ENCODE results near the gene ZNF441.

The ZNF441 gene

DNA sequence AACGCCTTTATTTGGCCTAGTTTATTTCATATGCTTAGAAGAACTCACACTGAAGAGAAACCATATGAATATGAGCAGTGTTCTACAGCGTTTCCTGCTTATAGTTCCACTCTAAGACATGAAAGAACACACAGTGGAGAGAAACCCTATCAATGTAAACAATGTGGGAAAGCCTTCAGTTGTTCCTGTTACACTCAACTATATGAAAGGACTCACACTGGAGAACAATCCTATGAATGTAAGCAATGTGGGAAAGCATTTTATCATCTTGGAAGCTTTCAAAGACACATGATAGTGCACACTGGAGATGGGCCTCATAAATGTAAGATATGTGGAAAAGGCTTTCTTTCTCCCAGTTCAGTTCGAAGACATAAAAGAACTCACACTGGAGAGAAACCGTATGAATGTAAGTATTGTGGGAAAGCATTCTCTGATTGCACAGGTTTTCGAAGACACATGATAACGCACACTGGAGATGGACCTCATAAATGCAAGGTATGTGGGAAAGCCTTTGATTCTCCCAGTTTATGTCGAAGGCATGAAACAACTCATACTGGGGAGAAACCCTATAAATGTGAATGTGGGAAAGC lies 13.7 kb downstream of the ZNF441 start:
- no peaks in the 10 kb centered on the region for H3K79me2 ChIP-seq (ENCODE audit: low read length)
- H3K4me3 ChIP-seq (ENCODE audit: low read length), result no peak overlapping the region
- no peak overlapping the region for H3K4me2 ChIP-seq (ENCODE audit: low read length)
- no peaks in the 10 kb centered on the region for H4K20me1 ChIP-seq (ENCODE audit: insufficient read depth, low read length)
- H3K9me3 ChIP-seq (ENCODE audit: insufficient read depth, low read length), result peaks cover 76% of the 10 kb centered on the region
- no peak overlapping the region for H2AFZ ChIP-seq (ENCODE audit: low read depth, low read length)
- H3K27ac ChIP-seq (ENCODE audit: low read length), result no peak overlapping the region
- H3K9ac ChIP-seq (ENCODE audit: low read length), result no peak overlapping the region
- TF ChIP-seq EZH2phosphoT487 (IDR thresholded peaks at IDR 0.05; ENCODE audit: low read depth), result no peak
- TF ChIP-seq, protein P1, sequence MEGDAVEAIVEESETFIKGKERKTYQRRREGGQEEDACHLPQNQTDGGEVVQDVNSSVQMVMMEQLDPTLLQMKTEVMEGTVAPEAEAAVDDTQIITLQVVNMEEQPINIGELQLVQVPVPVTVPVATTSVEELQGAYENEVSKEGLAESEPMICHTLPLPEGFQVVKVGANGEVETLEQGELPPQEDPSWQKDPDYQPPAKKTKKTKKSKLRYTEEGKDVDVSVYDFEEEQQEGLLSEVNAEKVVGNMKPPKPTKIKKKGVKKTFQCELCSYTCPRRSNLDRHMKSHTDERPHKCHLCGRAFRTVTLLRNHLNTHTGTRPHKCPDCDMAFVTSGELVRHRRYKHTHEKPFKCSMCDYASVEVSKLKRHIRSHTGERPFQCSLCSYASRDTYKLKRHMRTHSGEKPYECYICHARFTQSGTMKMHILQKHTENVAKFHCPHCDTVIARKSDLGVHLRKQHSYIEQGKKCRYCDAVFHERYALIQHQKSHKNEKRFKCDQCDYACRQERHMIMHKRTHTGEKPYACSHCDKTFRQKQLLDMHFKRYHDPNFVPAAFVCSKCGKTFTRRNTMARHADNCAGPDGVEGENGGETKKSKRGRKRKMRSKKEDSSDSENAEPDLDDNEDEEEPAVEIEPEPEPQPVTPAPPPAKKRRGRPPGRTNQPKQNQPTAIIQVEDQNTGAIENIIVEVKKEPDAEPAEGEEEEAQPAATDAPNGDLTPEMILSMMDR (IDR thresholded peaks at IDR 0.05; ENCODE audit: low read depth, low read length), result no peak
- H3K27me3 ChIP-seq (ENCODE audit: low read depth, low read length), result no peaks in the 10 kb centered on the region
- H3K4me1 ChIP-seq (ENCODE audit: low read length), result peaks cover 12% of the 10 kb centered on the region
- peaks cover 89% of the 10 kb centered on the region for H3K36me3 ChIP-seq (replicated peaks; ENCODE audit: low read depth, low read length)

DNA sequence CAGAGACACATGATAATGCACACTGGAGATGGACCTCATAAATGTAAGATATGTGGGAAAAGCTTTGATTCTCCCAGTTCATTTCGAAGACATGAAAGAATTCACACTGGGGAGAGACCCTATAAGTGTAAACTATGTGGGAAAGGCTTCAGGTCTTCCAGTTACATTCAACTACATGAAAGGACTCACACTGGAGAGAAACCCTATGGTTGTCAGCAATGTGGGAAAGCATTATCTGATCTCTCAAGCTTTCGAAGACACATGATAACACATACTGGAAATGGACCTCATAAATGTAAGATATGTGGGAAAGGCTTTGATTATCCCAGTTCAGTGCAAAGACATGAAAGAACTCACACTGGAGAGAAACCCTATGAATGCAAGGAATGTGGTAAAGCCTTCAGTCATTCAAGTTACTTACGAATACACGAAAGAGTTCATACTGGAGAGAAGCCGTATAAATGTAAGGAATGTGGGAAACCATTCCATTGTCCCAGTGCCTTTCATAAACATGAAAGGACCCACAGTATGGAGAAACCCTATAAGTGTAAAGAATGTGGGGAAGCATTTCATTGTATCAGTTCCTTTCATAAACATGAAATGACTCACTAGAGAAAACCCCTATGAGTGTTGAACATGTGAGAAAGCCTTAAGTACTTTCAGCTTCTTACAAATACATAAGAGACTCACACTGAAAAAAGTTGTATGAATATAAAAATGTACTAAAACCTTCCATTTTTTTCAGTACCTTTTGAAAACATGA lies 14.7 kb downstream of the ZNF441 start:
- Histone ChIP-seq H3K36me3 (replicated peaks; ENCODE audit: low read depth, low read length) (peaks cover 87% of the 10 kb centered on the region), H4K20me1 (ENCODE audit: insufficient read depth, low read length) (no peaks in the 10 kb centered on the region), H3K79me2 (ENCODE audit: low read length) (no peaks in the 10 kb centered on the region), H3K4me3 (ENCODE audit: low read length) (no peak overlapping the region), H2AFZ (ENCODE audit: low read depth, low read length) (no peak overlapping the region), H3K4me1 (ENCODE audit: low read length) (peaks cover 12% of the 10 kb centered on the region), H3K9ac (ENCODE audit: low read length) (no peak overlapping the region), H3K4me2 (ENCODE audit: low read length) (no peak overlapping the region), H3K27me3 (ENCODE audit: low read depth, low read length) (no peaks in the 10 kb centered on the region), H3K9me3 (ENCODE audit: insufficient read depth, low read length) (peaks cover 66% of the 10 kb centered on the region), H3K27ac (ENCODE audit: low read length) (peak overlapping the region; percentile 78)
- TF ChIP-seq EZH2phosphoT487 (IDR thresholded peaks at IDR 0.05; ENCODE audit: low read depth), result no peak
- TF ChIP-seq, protein P1 (IDR thresholded peaks at IDR 0.05; ENCODE audit: low read depth, low read length), result no peak

DNA sequence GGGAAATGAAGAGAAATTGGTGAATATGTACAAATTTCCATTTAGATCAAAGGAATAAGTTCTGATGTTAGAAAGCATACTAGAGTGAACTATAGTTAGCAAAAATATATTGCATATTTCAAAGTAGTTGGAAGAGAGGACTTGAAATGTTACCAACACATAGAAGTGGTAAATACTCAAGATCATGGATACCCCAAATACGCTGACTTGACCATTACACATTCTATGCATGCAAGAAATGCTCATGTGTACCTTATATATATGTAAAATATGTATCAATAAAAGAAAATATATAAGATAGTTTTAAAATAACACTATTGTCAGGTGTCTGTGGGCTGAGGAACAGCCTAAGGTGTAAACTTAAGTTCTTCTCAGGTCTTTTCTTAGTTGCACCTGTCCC lies 17.0 kb downstream of the ZNF441 start:
- H3K27ac ChIP-seq (ENCODE audit: low read length), result no peak overlapping the region
- H3K9me3 ChIP-seq (ENCODE audit: insufficient read depth, low read length), result peaks cover 72% of the 10 kb centered on the region
- no peak overlapping the region for H3K4me3 ChIP-seq (ENCODE audit: low read length)
- no peaks in the 10 kb centered on the region for H4K20me1 ChIP-seq (ENCODE audit: insufficient read depth, low read length)
- peaks cover 80% of the 10 kb centered on the region for H3K36me3 ChIP-seq (replicated peaks; ENCODE audit: low read depth, low read length)
- H3K4me2 ChIP-seq (ENCODE audit: low read length), result no peak overlapping the region
- TF ChIP-seq, protein P1 (IDR thresholded peaks at IDR 0.05; ENCODE audit: low read depth, low read length), result no peak
- no peak for TF ChIP-seq EZH2phosphoT487 (IDR thresholded peaks at IDR 0.05; ENCODE audit: low read depth)
- H3K27me3 ChIP-seq (ENCODE audit: low read depth, low read length), result no peaks in the 10 kb centered on the region
- H3K79me2 ChIP-seq (ENCODE audit: low read length), result no peaks in the 10 kb centered on the region
- H3K9ac ChIP-seq (ENCODE audit: low read length), result no peak overlapping the region
- H3K4me1 ChIP-seq (ENCODE audit: low read length), result peaks cover 12% of the 10 kb centered on the region
- no peak overlapping the region for H2AFZ ChIP-seq (ENCODE audit: low read depth, low read length)

DNA sequence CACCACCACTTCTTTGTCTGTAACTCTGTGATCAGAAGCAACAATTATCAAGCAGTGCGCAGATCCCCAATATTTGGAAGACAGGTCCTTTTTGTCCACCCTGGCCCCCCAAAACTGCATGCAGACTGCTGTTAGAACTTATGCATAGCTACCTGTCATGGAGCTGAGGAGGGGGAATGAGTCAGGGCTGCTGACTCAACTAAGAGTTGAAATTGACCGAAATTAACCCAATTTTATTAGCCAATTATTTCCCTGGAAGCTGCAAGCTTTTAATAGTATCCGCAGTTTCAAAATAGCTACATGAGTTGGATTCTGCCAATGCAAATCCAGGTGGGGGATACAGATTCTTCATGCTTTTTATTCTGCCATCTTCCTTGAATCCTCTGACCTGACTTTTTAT lies 17.6 kb downstream of the ZNF441 start:
- H3K9me3 ChIP-seq (ENCODE audit: insufficient read depth, low read length), result peaks cover 74% of the 10 kb centered on the region
- TF ChIP-seq EZH2phosphoT487 (IDR thresholded peaks at IDR 0.05; ENCODE audit: low read depth), result no peak
- TF ChIP-seq, protein P1 (IDR thresholded peaks at IDR 0.05; ENCODE audit: low read depth, low read length), result no peak
- H3K36me3 ChIP-seq (replicated peaks; ENCODE audit: low read depth, low read length), result peaks cover 75% of the 10 kb centered on the region
- H3K27ac ChIP-seq (ENCODE audit: low read length), result no peak overlapping the region
- H3K27me3 ChIP-seq (ENCODE audit: low read depth, low read length), result no peaks in the 10 kb centered on the region
- H3K4me2 ChIP-seq (ENCODE audit: low read length), result no peak overlapping the region
- H3K4me3 ChIP-seq (ENCODE audit: low read length), result no peak overlapping the region
- no peak overlapping the region for H2AFZ ChIP-seq (ENCODE audit: low read depth, low read length)
- H3K4me1 ChIP-seq (ENCODE audit: low read length), result peaks cover 12% of the 10 kb centered on the region
- H4K20me1 ChIP-seq (ENCODE audit: insufficient read depth, low read length), result no peaks in the 10 kb centered on the region
- no peak overlapping the region for H3K9ac ChIP-seq (ENCODE audit: low read length)
- H3K79me2 ChIP-seq (ENCODE audit: low read length), result no peaks in the 10 kb centered on the region
